Breast epithelium (tissue), 3 donors: ENCODE data around the gene PPP4R4.

Experiments used
- POLR2A ChIP-seq: fragments of 450-650 bp; IDR thresholded peaks from one replicate; pipeline ENCODE4 v1.6.1; 2016; ENCODE audit warnings: antibody characterized with exemption, mild to moderate bottlenecking, moderate library complexity
- POLR2AphosphoS5 ChIP-seq, 3 donors: sonication (generic); formaldehyde crosslinking; IDR thresholded peaks; one replicate each; pipeline ENCODE4 v1.6.1; 2017; ENCODE audit warnings: antibody characterized with exemption in 3 of 3
- TF ChIP-seq, protein P1 (sequence below), 3 donors: fragments of 450-650 bp; IDR thresholded peaks; one replicate each; pipeline ENCODE4 v1.5.1; 2016 to 2017; ENCODE audit warnings: antibody characterized with exemption in 3 of 3, mild to moderate bottlenecking in 3 of 3, moderate library complexity in 3 of 3

DNA sequence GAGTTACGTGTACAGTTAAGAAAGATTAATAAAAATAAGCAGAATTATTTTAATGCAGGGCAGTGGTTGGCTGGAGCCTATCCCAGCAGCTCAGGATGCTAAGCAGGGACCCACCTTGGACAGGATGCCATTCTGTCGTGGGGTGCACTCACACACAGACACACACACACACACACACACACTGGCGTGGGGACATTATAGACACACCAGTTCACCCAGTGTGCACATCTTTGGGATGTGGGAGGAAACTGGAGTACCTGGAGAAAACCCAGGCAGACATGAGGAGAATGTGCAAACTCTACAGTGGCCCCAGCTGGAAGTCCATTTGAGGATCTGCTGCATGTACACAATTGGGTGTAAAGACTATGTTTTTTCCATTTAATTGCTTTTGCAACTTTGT is 31.9 kb upstream of the PPP4R4 start:
- TF ChIP-seq, protein P1, sequence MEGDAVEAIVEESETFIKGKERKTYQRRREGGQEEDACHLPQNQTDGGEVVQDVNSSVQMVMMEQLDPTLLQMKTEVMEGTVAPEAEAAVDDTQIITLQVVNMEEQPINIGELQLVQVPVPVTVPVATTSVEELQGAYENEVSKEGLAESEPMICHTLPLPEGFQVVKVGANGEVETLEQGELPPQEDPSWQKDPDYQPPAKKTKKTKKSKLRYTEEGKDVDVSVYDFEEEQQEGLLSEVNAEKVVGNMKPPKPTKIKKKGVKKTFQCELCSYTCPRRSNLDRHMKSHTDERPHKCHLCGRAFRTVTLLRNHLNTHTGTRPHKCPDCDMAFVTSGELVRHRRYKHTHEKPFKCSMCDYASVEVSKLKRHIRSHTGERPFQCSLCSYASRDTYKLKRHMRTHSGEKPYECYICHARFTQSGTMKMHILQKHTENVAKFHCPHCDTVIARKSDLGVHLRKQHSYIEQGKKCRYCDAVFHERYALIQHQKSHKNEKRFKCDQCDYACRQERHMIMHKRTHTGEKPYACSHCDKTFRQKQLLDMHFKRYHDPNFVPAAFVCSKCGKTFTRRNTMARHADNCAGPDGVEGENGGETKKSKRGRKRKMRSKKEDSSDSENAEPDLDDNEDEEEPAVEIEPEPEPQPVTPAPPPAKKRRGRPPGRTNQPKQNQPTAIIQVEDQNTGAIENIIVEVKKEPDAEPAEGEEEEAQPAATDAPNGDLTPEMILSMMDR (IDR thresholded peaks at IDR 0.05), result no peak
- TF ChIP-seq POLR2A, result no peak
- no peak for TF ChIP-seq POLR2AphosphoS5 (IDR thresholded peaks at IDR 0.05)
